Ishikawa (cell line): ENCODE results near the gene ADGRL3.

Experiments used
- CEBPB ChIP-seq: IDR thresholded peaks from 2 replicates; pipeline ENCODE4 v1.6.1; 2012
- CREB1 ChIP-seq: IDR thresholded peaks from 2 replicates; pipeline ENCODE4 v1.6.1; 2012; ENCODE audit warnings: low read depth
- EGR1 ChIP-seq: IDR thresholded peaks from 2 replicates; pipeline ENCODE4 v1.6.1; 2012
- EP300 ChIP-seq: IDR thresholded peaks from 2 replicates; pipeline ENCODE4 v1.6.1; 2012; ENCODE audit warnings: borderline replicate concordance
- FOXM1 ChIP-seq: IDR thresholded peaks from 2 replicates; pipeline ENCODE4 v1.6.1; 2012; ENCODE audit warnings: low read depth, borderline replicate concordance
- MAX ChIP-seq: IDR thresholded peaks from 2 replicates; pipeline ENCODE4 v1.6.1; 2012
- NFIC ChIP-seq: IDR thresholded peaks from 2 replicates; pipeline ENCODE4 v1.6.1; 2012
- RAD21 ChIP-seq: IDR thresholded peaks from 2 replicates; pipeline ENCODE4 v1.6.1; 2012; ENCODE audit warnings: low read depth
- TAF1 ChIP-seq: IDR thresholded peaks from 2 replicates; pipeline ENCODE4 v1.6.1; 2012; ENCODE audit warnings: low read depth, mild to moderate bottlenecking
- TCF12 ChIP-seq: IDR thresholded peaks from 2 replicates; pipeline ENCODE4 v1.6.1; 2012; ENCODE audit warnings: low read depth
- TEAD4 ChIP-seq: IDR thresholded peaks from 2 replicates; pipeline ENCODE4 v1.6.1; 2012
- YY1 ChIP-seq: IDR thresholded peaks from 2 replicates; pipeline ENCODE4 v1.6.1; 2012; ENCODE audit warnings: low read depth
- ZBTB7A ChIP-seq: IDR thresholded peaks from 2 replicates; pipeline ENCODE4 v1.6.1; 2012; ENCODE audit warnings: low read depth
- TF ChIP-seq, protein P1 (sequence below): IDR thresholded peaks from 2 replicates; pipeline ENCODE4 v1.6.1; 2012; ENCODE audit warnings: low read depth, mild to moderate bottlenecking
- TF ChIP-seq, protein P2 (sequence below): IDR thresholded peaks from 2 replicates; pipeline ENCODE4 v1.6.1; 2012

The ADGRL3 gene

GRCh38 chr4:61293707-61294400 lies 93.7 kb downstream of the ADGRL3 start:
- TF ChIP-seq TAF1 (no peak), FOXM1 (no peak), TEAD4 (no peak), EGR1 (no peak), MAX (no peak), YY1 (no peak), NFIC (no peak)
- TF ChIP-seq, protein P1, sequence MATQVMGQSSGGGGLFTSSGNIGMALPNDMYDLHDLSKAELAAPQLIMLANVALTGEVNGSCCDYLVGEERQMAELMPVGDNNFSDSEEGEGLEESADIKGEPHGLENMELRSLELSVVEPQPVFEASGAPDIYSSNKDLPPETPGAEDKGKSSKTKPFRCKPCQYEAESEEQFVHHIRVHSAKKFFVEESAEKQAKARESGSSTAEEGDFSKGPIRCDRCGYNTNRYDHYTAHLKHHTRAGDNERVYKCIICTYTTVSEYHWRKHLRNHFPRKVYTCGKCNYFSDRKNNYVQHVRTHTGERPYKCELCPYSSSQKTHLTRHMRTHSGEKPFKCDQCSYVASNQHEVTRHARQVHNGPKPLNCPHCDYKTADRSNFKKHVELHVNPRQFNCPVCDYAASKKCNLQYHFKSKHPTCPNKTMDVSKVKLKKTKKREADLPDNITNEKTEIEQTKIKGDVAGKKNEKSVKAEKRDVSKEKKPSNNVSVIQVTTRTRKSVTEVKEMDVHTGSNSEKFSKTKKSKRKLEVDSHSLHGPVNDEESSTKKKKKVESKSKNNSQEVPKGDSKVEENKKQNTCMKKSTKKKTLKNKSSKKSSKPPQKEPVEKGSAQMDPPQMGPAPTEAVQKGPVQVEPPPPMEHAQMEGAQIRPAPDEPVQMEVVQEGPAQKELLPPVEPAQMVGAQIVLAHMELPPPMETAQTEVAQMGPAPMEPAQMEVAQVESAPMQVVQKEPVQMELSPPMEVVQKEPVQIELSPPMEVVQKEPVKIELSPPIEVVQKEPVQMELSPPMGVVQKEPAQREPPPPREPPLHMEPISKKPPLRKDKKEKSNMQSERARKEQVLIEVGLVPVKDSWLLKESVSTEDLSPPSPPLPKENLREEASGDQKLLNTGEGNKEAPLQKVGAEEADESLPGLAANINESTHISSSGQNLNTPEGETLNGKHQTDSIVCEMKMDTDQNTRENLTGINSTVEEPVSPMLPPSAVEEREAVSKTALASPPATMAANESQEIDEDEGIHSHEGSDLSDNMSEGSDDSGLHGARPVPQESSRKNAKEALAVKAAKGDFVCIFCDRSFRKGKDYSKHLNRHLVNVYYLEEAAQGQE = no peak

- TF ChIP-seq YY1 (no peak), FOXM1 (no peak), NFIC (no peak), CREB1 (no peak), ZBTB7A (no peak), MAX (no peak), TEAD4 (no peak)
- TF ChIP-seq, protein P1 = no peak
- TF ChIP-seq, protein P2, sequence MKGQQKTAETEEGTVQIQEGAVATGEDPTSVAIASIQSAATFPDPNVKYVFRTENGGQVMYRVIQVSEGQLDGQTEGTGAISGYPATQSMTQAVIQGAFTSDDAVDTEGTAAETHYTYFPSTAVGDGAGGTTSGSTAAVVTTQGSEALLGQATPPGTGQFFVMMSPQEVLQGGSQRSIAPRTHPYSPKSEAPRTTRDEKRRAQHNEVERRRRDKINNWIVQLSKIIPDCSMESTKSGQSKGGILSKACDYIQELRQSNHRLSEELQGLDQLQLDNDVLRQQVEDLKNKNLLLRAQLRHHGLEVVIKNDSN = no peak
Measured at GRCh38 chr4:61294936-61295335, 94.8 kb downstream of the ADGRL3 start.

- TF ChIP-seq MAX = no peak
- no peak for TF ChIP-seq FOXM1
- TF ChIP-seq TEAD4 = no peak
- TF ChIP-seq NFIC = no peak
- TF ChIP-seq CREB1 = no peak
- TF ChIP-seq, protein P1 = no peak
- no peak for TF ChIP-seq EGR1
- TF ChIP-seq, protein P2 = no peak
- no peak for TF ChIP-seq TAF1
- no peak for TF ChIP-seq ZBTB7A
- TF ChIP-seq CEBPB = no peak
- no peak for TF ChIP-seq TCF12
- TF ChIP-seq RAD21 = no peak
- no peak for TF ChIP-seq EP300
- no peak for TF ChIP-seq YY1
Measured at GRCh38 chr4:61296144-61296543, 96.0 kb downstream of the ADGRL3 start.

- no peak for TF ChIP-seq RAD21
- TF ChIP-seq ZBTB7A = no peak
- TF ChIP-seq, protein P2 = no peak
- TF ChIP-seq CEBPB = no peak
- no peak for TF ChIP-seq TEAD4
Measured at GRCh38 chr4:61298178-61298740, 98.1 kb downstream of the ADGRL3 start.
